Gastroesophageal sphincter (tissue), 3 donors: ENCODE results near the gene TSPAN9.

ENCODE experiments used
- EP300 ChIP-seq: sonication (generic); formaldehyde crosslinking; IDR thresholded peaks from one replicate; pipeline ENCODE4 v1.6.1; 2017; ENCODE audit warnings: antibody characterized with exemption, mild to moderate bottlenecking
- POLR2A ChIP-seq, 2 donors: fragments of 450-650 bp; IDR thresholded peaks; one replicate each; pipeline ENCODE4 v1.6.1; 2017; ENCODE audit warnings: antibody characterized with exemption in 2 of 2, mild to moderate bottlenecking in 2 of 2, moderate library complexity in 1 of 2
- TF ChIP-seq, protein P1 (sequence below), 4 experiments: fragments of 200-600 bp in 2 of 4; fragments of 450-650 bp in 2 of 4; sonication (generic) in 1 of 4; IDR thresholded peaks; one replicate each; pipeline ENCODE4 v1.5.1; 2017 to 2019; ENCODE audit warnings: antibody characterized with exemption in 4 of 4, mild to moderate bottlenecking in 2 of 4, moderate library complexity in 2 of 4

DNA sequence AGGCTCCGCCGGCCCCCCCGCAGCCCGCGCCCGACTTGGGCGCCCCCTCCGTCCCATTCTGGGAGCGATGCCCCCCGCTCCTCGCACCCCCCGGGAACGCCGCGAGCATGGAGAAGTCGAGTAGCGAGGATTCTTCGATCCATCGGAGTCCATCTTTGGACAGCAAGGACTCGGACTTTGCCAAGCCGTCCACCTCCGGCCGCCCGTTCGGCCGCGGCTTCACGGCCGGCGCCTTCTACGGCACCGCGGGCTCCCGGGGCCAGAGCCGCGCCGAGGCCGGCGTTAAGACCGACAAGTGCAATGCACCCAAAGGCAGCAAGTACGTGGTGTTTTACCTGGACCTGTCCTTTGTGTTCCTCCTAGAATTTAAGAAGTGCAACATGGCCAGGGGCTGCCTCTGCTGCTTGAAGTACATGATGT is 123.6 kb downstream of the TSPAN9 start:
- TF ChIP-seq POLR2A (IDR thresholded peaks at IDR 0.05) (no peak), EP300 (no peak)
- TF ChIP-seq, protein P1, sequence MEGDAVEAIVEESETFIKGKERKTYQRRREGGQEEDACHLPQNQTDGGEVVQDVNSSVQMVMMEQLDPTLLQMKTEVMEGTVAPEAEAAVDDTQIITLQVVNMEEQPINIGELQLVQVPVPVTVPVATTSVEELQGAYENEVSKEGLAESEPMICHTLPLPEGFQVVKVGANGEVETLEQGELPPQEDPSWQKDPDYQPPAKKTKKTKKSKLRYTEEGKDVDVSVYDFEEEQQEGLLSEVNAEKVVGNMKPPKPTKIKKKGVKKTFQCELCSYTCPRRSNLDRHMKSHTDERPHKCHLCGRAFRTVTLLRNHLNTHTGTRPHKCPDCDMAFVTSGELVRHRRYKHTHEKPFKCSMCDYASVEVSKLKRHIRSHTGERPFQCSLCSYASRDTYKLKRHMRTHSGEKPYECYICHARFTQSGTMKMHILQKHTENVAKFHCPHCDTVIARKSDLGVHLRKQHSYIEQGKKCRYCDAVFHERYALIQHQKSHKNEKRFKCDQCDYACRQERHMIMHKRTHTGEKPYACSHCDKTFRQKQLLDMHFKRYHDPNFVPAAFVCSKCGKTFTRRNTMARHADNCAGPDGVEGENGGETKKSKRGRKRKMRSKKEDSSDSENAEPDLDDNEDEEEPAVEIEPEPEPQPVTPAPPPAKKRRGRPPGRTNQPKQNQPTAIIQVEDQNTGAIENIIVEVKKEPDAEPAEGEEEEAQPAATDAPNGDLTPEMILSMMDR (IDR thresholded peaks at IDR 0.05): no peak
